Mucosa of gallbladder (tissue), 1 donor: ENCODE results near the gene BCAT1. TPM values are rescaled to one million over a fixed set of nuclear protein-coding genes. Genes with fewer than 3 reads are reported as not detected.

Source experiments
- DNase-seq: peaks from one replicate; pipeline ENCODE4 v3.0.0-alpha.2; 2020; ENCODE audit warnings: low spot score
- total RNA-seq: library from RNA; stranded (reverse); gene quantifications from one replicate; pipeline ENCODE4 v1.2.1, GENCODE V29; 2021
- donor health status: DM: no; HTN: no; CAD: no.

The BCAT1 gene
- total RNA-seq, 1 donor from 2014 or later = 18.3 TPM

GRCh38 chr12:24767016-24767415 lies 181.9 kb downstream of the BCAT1 start:
- no peak for DNase-seq

GRCh38 chr12:24764712-24765111 lies 184.2 kb downstream of the BCAT1 start:
- DNase-seq = no peak

- no peak for DNase-seq
Measured at GRCh38 chr12:24760606-24761378, 188.1 kb downstream of the BCAT1 start.

- no peak for DNase-seq
Measured at GRCh38 chr12:24760162-24760561, 188.7 kb downstream of the BCAT1 start.

Other genes with a start within 250 kb of the BCAT1 start
- gene DNAI7, start 246.1 kb upstream of the BCAT1 start, total RNA-seq = 1.4 TPM
- 24.1 TPM for gene ETFRF1, start 246.1 kb upstream of the BCAT1 start, total RNA-seq